Thoracic aorta (tissue), 2 donors: ENCODE results near the gene PLEKHM2. TPM values are rescaled to one million over a fixed set of nuclear protein-coding genes. Genes with fewer than 3 reads are reported as not detected.

ENCODE experiments used
- ATAC-seq: fragments of 150-250 bp; one replicate; pipeline ENCODE4 v1.8.0; 2017; ENCODE audit warnings: low read depth; ENCODE audit not compliant: insufficient number of reproducible peaks, low FRiP score
- DNase-seq: peaks from one replicate; pipeline ENCODE4 v3.0.0-alpha.2; 2020; ENCODE audit warnings: low spot score
- H3K27ac ChIP-seq, 2 donors: fragments of 200-600 bp; sonication (generic); 1 replicate in 1 of 2; 2 replicates in 1 of 2; pipeline ENCODE4 v1.5.1; 2016; ENCODE audit warnings: mild to moderate bottlenecking in 2 of 2, moderate library complexity in 2 of 2
- H3K27me3 ChIP-seq: fragments of 200-600 bp; sonication (generic); replicated peaks from 2 replicates; pipeline ENCODE4 v1.6.0; 2016; ENCODE audit warnings: mild to moderate bottlenecking; ENCODE audit not compliant: insufficient read depth
- H3K36me3 ChIP-seq: fragments of 200-600 bp; sonication (generic); one replicate; pipeline ENCODE4 v1.5.1; 2016
- H3K4me1 ChIP-seq, 2 donors: fragments of 200-600 bp; sonication (generic); 1 replicate in 1 of 2; 2 replicates in 1 of 2; pipeline versions ENCODE4 v1.5.1 to v1.6.0; 2016; ENCODE audit warnings: low read depth in 2 of 2, mild to moderate bottlenecking in 1 of 2; ENCODE audit not compliant: control insufficient read depth in 1 of 2
- H3K4me3 ChIP-seq: fragments of 200-600 bp; sonication (generic); 2 replicates; pipeline ENCODE4 v1.5.1; 2016; ENCODE audit warnings: mild to moderate bottlenecking
- H3K9me3 ChIP-seq: fragments of 200-600 bp; sonication (generic); 2 replicates; pipeline ENCODE4 v1.5.1; 2016
- total RNA-seq, 2 donors: library from RNA; depleted of rRNA; stranded (reverse); fragments of >200 nt; gene quantifications; one replicate each; pipeline versions ENCODE4 v1.1.0 to v1.2.3, GENCODE V29; 2016
- TF ChIP-seq, protein P1 (sequence below): fragments of 200-600 bp; sonication (generic); IDR thresholded peaks from one replicate; pipeline ENCODE4 v1.5.1; 2019; ENCODE audit warnings: antibody characterized with exemption

The PLEKHM2 gene
- total RNA-seq, 2 donors from 2014 or later = 53.7 to 74.6 TPM

GRCh38 chr1:15702722-15703550 lies 18.8 kb downstream of the PLEKHM2 start:
- peak overlapping the region; percentile 39 for H3K4me3 ChIP-seq
- TF ChIP-seq, protein P1, sequence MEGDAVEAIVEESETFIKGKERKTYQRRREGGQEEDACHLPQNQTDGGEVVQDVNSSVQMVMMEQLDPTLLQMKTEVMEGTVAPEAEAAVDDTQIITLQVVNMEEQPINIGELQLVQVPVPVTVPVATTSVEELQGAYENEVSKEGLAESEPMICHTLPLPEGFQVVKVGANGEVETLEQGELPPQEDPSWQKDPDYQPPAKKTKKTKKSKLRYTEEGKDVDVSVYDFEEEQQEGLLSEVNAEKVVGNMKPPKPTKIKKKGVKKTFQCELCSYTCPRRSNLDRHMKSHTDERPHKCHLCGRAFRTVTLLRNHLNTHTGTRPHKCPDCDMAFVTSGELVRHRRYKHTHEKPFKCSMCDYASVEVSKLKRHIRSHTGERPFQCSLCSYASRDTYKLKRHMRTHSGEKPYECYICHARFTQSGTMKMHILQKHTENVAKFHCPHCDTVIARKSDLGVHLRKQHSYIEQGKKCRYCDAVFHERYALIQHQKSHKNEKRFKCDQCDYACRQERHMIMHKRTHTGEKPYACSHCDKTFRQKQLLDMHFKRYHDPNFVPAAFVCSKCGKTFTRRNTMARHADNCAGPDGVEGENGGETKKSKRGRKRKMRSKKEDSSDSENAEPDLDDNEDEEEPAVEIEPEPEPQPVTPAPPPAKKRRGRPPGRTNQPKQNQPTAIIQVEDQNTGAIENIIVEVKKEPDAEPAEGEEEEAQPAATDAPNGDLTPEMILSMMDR = no peak
- ATAC-seq (no peak), DNase-seq (no peak)
- no peaks in the 10 kb centered on the region for H3K27me3 ChIP-seq
- no peaks in the 10 kb centered on the region for H3K36me3 ChIP-seq
- H3K27ac ChIP-seq = peak overlapping the region; percentile 82 to 92
- peaks cover 27 to 74% of the 10 kb centered on the region in 2 donors for H3K4me1 ChIP-seq
- no peaks in the 10 kb centered on the region for H3K9me3 ChIP-seq

GRCh38 chr1:15703562-15703961 lies 19.4 kb downstream of the PLEKHM2 start:
- TF ChIP-seq, protein P1 = no peak
- Histone ChIP-seq H3K4me1 (peaks cover 25 to 74% of the 10 kb centered on the region in 2 donors), H3K27me3 (no peaks in the 10 kb centered on the region), H3K9me3 (no peaks in the 10 kb centered on the region), H3K36me3 (no peaks in the 10 kb centered on the region), H3K4me3 (peak overlapping the region; percentile 39), H3K27ac (peak overlapping the region; percentile 82 to 92)
- ATAC-seq = peak; percentile 96
- DNase-seq = peak; percentile 66

DNA sequence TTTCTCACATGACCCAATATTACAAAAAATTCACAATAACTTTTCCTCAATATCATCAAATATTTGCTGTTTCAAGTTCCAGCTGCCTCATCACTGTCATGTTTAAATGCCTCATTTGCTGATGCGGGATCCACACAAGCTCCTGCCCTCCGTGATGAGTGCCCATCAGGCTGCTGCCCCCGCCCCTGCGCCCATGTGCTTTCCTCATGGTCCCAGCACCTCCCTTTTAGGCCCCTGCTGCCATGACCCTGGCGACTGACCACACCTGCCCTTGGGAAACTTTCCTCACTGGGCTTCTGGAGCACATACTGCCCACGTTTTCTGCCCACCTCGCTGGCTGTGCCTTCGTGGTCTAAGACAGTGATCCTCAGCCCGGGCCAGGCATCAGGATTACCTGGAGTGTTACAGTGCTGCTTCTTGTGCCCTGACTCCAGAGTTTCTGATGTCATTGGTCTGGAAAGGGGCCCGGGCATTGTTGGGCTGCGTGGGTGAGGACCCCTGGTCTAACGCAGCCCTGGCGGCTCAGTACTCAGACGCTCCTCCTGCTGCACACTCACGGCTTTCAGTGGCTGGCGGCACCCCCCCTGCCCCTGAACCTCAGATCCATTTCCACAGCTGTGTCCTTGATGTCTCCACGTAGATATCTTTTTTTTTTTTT lies 20.5 kb downstream of the PLEKHM2 start:
- ATAC-seq (no peak), DNase-seq (no peak)
- Histone ChIP-seq H3K4me3 (no peak overlapping the region), H3K27ac (peak overlapping the region; percentile 82 to 92), H3K9me3 (no peaks in the 10 kb centered on the region), H3K4me1 (peaks cover 25 to 74% of the 10 kb centered on the region in 2 donors), H3K36me3 (no peaks in the 10 kb centered on the region), H3K27me3 (no peaks in the 10 kb centered on the region)
- TF ChIP-seq, protein P1 = no peak

DNA sequence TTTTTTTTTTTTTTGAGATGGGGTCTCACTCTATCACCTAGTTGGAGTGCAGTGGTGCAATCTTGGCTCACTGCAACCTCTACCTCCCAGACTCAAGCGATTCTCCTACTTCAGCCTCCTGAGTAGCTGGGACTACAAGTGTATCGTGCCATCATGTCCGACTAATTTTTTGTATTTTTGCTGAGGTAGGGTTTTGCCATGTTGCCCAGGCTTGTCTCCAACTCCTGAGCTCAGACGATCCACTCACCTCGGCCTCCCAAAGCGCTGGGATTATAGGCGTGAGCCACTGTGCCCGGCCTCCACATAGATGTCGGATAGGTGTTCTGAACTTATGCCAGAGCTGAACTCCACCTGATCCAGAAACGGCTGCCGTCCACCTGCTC lies 21.1 kb downstream of the PLEKHM2 start:
- H3K9me3 ChIP-seq = no peaks in the 10 kb centered on the region
- peaks cover 21 to 70% of the 10 kb centered on the region in 2 donors for H3K4me1 ChIP-seq
- no peaks in the 10 kb centered on the region for H3K36me3 ChIP-seq
- no peak for DNase-seq
- TF ChIP-seq, protein P1 = no peak
- H3K27me3 ChIP-seq = no peaks in the 10 kb centered on the region
- H3K27ac ChIP-seq = peak overlapping the region; percentile 37 to 92
- no peak for ATAC-seq
- no peak overlapping the region for H3K4me3 ChIP-seq

DNA sequence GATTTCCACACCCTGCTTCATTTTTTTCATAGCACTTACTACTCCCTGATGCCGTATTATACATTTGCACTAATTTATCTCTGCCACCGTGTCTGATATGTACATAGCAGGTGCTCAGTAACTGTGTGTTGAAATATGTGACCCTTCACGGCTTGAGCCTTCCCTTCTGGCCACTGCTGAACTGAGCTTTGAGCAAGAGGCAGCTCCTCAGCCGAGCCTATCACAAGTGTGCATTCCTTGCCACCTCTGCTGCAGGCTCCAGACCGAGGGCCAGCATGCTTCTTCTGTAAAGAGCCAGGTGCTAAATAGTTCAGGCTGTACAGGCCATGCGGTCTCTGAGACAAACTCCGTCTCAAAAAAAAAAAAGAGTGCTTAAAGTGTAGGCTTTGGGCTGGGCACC lies 22.6 kb downstream of the PLEKHM2 start:
- no peaks in the 10 kb centered on the region for H3K9me3 ChIP-seq
- no peak overlapping the region for H3K27ac ChIP-seq
- TF ChIP-seq, protein P1 = no peak
- H3K36me3 ChIP-seq = no peaks in the 10 kb centered on the region
- no peaks in the 10 kb centered on the region for H3K27me3 ChIP-seq
- DNase-seq (no peak), ATAC-seq (no peak)
- no peak overlapping the region for H3K4me3 ChIP-seq
- H3K4me1 ChIP-seq = peaks cover 18 to 57% of the 10 kb centered on the region in 2 donors
